Epidermal melanocyte (primary cell): ENCODE data around the gene TGFBR3.

Source experiments
- DNase-seq: peaks from one replicate; pipeline ENCODE4 v3.0.0; 2011; ENCODE audit warnings: low spot score; ENCODE audit not compliant: insufficient read length

TGFBR3 gene

DNA sequence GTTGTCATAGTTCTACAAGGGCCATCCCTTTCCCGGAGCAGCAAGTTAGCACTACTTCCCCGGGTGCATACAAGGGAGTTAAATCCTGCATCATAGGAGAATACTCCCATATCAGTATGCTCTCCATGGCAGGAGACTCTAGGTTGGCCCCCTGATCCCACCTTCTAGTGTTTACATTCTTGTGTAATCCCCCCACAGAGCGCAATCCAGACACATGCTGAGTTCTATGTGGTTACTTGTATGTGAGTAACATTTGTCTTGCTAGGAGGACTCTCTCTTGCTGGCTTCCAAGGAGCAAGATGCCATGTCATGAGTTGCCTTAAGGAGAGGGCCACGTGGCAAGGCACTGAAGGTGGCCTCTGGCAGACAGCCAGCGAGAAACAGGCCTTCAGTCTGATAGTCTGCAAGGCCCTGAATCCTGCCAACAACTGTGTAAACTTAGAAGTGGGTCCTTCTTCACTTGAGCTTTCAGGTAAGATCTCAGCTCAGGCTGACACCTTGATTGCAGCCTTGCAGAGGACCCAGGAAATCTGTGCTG is 230.0 kb downstream of the TGFBR3 start:
- DNase-seq = no peak

DNA sequence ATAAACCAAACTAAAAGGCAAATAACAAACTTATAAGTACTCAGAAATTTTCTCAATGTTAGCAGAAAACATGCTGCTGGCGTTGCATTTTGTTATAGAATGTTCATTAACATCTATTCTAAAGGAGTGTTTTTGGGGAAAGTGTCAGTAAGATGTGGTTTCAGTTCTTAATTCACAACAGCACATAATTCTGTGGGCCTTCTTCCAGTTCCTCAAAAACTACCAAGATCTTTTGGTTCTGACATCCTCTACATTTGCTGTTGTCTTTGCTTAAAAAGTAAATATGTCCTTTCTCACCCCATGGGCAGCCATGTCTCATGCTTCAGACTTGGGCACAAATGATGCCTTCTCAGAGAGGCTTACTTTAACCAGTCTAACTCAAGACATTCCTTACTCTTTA is 232.8 kb downstream of the TGFBR3 start:
- DNase-seq = no peak

DNA sequence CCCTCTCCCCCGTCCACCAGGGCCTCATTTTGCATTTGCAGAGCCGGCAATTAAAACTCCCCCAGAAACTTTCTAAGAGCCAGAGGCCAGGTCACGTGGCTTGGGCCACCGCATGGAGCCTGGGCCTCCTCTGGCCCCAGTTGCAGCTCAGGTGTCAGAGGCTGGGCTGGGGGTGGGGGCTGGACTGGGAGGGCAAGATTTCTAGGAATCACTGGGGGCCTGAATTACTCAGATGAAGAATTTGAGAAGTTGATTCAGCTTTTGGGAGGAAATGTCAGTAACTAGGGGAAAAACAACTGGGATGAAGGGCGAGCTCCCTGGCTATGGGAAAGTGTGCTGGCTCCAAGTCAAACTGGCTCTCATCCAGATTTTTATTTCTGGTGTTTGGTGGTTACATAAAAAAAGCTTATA is 234.3 kb downstream of the TGFBR3 start:
- no peak for DNase-seq

DNA sequence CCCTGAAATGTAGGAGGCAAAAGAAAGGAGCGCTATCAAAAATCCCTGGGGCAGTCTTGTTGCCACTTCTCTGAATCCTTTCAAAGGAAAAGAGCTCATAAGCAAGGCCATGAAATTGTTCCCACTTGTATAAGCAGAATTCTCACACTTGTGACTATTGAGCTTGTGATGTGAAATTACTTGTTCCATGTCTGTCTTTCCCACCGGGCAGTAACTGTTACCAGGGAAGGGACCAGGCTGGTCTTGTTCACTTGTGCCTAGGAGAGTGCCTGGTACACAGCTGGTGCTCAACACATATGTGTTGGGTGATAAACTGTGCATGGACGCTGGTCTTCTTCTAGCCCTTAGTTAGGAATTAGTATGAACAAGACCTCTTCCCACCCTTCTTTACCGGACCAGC is 234.7 kb downstream of the TGFBR3 start:
- no peak for DNase-seq

DNA sequence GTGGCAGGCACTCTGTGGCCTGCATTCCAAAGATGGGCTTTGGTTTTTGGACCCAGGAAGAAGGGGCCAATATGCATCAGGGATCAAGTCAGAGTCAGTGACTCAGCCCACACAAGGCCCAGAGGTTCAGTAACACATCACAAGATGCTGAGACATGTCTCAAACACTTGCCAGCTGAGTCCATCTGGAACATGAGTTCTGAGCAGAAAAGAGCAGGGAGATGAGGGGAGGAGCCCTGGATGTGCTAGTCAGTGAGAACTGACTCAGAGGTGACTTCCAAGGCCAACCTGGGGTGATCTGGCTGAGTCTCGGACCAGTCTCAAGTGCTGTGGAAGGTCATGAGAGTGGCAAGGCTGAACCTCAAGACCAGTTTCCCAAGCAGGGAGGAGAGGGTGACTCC is 235.2 kb downstream of the TGFBR3 start:
- peak; percentile 33 for DNase-seq

DNA sequence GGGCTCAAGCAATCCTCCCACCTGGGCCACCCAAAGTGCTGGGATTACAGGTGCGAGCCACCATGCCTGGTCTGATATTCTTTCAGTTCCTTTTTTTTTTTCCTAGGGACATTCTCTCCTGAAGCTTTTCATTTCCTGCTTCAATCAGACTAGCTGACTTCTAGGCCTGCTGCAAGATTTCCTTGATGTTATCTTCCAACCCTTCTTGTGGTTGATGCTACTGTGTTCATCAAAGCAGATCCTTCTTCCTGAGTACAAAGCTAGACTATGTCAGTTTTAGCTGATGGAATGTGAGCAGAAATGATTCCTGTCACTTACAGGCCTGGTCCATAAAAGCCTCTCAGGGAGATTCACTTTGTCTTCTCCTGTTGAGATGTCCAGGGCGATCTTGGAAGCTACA is 238.9 kb downstream of the TGFBR3 start:
- no peak for DNase-seq

DNA sequence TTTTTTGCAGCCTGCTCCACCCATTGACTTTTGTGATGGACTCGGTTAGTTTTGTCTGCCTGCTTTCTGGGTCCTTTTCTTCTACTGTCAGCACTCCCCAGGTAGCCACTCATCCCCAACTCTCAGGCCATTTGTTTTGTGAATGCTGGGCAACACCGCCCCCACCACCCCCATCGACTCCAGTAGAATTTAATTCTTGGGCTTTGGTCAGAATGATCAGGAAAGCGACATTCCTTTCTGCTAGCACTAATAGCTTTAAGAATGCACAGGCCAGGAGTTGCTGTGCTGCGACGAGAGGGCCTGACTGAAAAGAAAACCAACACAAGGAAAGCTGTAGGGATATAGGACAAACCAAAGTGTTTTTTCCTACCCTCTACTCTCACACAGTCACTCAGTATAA is 240.9 kb downstream of the TGFBR3 start:
- DNase-seq = no peak

DNA sequence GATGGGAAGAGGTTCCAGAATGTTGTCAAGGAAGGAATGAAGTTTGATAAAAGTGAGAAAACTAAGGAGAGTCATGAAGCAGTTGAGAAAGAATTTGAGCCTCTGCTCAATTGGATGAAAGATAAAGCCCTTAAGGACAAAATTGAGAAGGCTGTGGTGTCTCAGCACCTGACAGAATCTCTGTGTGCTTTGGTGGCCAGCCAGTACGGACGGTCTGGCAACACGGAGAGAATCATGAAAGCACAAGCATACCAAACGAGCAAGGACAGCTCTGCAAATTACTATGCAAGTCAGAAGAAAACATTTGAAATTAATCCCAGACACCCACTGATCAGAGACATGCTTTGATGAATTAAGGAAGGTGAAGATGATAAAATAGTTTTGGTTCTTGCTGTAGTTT is 242.5 kb downstream of the TGFBR3 start:
- DNase-seq = no peak

DNA sequence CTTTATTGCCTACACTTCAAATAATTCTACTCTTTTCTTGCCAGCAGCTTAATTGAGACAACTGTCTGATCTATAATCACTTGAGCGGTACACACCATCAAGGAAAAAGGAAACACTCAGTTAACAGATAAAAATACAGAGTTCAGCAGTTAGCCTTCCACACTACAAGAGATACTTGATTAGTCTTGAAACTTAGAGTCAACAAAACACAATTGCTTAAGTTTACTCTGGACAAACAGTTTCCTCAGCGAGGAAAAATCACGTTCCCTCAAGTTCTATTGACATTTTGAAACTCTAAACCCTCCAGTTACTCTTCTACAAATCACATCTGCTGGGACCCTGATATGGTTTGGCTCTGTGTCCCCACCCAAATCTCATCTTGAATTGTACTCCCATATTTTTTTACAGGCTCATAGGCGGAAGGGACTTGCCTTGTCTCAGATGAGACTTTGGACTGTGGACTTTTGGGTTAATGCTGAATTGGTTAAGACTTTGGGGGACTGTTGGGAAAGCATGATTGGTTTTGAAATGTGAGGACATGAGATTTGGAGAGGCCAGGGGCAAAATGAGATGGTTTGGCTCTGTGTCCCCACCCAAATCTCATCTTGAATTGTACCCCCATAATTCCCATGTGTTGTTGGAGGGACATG is 244.9 kb downstream of the TGFBR3 start:
- no peak for DNase-seq

DNA sequence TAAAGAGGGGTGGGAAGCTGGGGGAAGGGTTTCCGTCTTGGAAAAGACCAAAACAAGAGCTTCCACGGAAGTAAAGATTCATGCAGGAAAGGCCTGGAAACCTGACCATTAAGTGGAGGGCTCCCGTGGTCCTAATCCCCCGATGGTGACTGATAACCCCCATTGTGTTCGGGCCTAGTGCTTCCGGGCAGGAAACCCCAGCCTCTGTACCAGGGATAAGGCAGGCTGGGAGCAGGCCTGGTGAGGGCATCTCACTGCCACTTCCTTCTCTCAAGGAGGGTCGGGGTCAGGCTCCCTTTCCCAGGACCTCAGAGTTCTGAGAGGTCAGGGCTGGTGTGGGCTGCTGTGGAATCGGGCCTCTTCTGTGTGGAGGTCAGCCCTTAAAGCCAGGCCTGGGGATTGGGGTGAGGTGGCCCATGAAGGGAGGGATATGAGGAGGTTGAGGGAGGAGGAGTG is 248.4 kb downstream of the TGFBR3 start:
- no peak for DNase-seq

DNA sequence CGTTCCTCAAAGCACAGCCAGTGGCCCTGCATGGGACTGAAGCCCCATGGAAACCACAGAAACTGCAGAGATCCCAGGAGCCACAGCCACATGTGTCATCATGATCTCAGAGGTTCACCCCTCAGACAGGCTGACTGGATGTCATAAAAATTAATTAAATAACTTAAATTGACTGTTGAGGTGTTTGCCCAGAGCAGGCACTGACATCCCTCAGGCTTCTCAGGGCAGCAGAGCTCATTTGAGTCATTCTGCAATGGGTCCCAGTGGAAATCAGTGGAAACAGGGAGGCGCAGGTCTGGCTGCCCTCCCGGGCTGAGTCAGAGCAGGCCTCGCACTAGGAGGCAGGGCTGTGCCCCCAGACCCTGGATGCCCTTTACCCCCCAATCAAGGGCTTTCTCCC is 250.2 kb downstream of the TGFBR3 start:
- no peak for DNase-seq

DNA sequence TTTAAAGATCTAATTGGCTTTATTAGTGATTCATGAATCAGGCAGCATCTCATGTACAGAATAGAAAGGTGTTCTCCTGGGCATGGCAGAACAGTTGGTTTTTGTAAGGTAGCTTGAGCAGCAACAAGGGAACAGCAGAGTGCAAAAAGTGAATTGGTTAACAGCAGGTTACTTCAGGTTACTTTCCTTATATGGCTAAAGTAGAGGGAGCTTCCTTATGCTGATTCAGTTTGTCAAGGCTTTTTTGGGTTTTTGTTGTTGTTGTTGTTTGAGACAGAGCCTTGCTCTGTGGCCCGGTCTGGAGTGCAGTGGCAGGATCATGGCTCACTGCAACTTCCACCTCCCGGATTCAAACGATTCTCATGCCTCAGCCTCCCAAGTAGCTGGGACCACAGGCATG is 252.5 kb downstream of the TGFBR3 start:
- no peak for DNase-seq

DNA sequence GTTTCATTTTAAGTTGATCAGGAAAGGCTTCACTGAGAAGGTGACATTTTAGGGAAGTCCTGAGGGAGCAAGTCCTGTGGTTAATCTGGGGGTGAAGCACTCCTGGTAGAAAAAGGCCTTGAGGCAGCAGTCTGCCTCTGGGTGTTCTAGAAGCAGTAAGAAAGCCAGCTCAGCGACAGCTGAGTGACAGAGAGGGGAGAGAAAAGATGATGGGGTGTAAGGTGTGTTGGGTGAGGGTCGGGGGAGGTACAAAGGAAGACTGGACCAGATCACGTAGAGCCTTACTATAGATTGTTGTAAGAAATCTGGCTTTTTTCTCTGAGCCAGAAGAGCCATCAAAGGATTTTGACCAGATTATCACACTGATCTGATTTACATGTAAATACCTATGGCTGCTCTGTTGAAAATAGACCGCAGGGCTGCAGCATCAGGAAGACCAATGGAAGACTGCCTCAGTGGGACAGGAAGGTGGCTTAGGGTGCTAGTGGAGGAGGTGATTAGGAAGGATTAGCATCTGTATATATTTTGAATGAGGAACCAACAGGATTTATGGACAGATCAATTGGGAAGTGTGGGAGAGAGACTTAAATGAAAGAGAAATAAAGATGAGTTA is 254.1 kb downstream of the TGFBR3 start:
- no peak for DNase-seq

DNA sequence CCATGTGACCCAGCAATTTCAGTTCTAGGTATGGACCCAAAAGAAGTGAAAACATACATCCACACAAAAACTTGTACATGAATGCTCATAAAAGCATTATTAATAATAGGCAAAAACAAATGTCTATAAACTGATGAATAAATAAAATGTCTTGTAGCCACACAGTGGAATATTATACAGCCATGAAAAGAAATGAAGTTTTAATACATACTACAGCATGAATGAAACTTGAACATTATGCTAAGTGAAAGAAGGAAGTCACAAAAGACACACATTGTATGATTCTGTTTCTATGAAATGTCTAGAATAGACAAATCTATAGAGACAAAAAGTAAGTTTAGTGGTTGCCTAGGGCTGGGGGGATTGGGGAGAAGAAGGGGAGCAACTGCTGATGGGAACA is 255.1 kb downstream of the TGFBR3 start:
- no peak for DNase-seq
